Large intestine (tissue), 3 donors: ENCODE measurements around the gene IFT172. TPM values are rescaled to one million over a fixed set of nuclear protein-coding genes. Genes with fewer than 3 reads are reported as not detected.

Source experiments
- DNase-seq, 2 donors: peaks; one replicate each; pipeline versions ENCODE4 v3.0.0 to v3.0.0-alpha.2; 2013
- H3K27ac ChIP-seq: one replicate; pipeline ENCODE4 v1.5.1; 2013; ENCODE audit warnings: low read length
- H3K27me3 ChIP-seq: 2 replicates; pipeline ENCODE4 v1.6.1; 2013; ENCODE audit warnings: low read length; ENCODE audit not compliant: control insufficient read depth, insufficient read depth
- H3K36me3 ChIP-seq: 2 replicates; pipeline ENCODE4 v1.6.1; 2013; ENCODE audit warnings: low read length; ENCODE audit not compliant: control insufficient read depth, insufficient read depth
- H3K4me1 ChIP-seq: one replicate; pipeline ENCODE4 v1.6.1; 2013; ENCODE audit warnings: low read length; ENCODE audit not compliant: control insufficient read depth, insufficient read depth
- H3K4me3 ChIP-seq: one replicate; pipeline ENCODE4 v1.5.1; 2013; ENCODE audit warnings: low read length
- H3K9me3 ChIP-seq: one replicate; pipeline ENCODE4 v1.6.1; 2013; ENCODE audit warnings: mild to moderate bottlenecking, low read depth, low read length, moderate library complexity; ENCODE audit not compliant: control insufficient read depth
- WGBS: methylation state at CpG from one replicate; pipeline ENCODE4 v1.1.5; 2013; ENCODE audit warnings: low lambda C conversion rate; ENCODE audit not compliant: insufficient coverage; 5-methylcytosine and 5-hydroxymethylcytosine counted together
- polyA plus RNA-seq: library from polyadenylated mRNA; unstranded; fragments of 120-200 nt; gene quantifications from one replicate; pipeline ENCODE4 v1.2.1, GENCODE V29; 2013

Gene IFT172
- polyA plus RNA-seq, 1 donor = 30.7 TPM

- Histone ChIP-seq H3K27ac (peak overlapping the region; percentile 55), H3K4me3 (peak overlapping the region; percentile 79), H3K9me3 (no peaks in the 10 kb centered on the region), H3K36me3 (no peaks in the 10 kb centered on the region), H3K27me3 (no peaks in the 10 kb centered on the region), H3K4me1 (peaks cover 6% of the 10 kb centered on the region)
- DNase-seq = no peak
- WGBS = 0% methylated on average over 1 of the region's 33 CpGs
Observed at GRCh38 chr2:27408601-27409320, 80.8 kb downstream of the IFT172 start.

- Histone ChIP-seq H3K27ac (no peak overlapping the region), H3K27me3 (no peaks in the 10 kb centered on the region), H3K4me1 (peaks cover 6% of the 10 kb centered on the region), H3K4me3 (peak overlapping the region; percentile 79), H3K9me3 (no peaks in the 10 kb centered on the region), H3K36me3 (no peaks in the 10 kb centered on the region)
- peak in 1 of 2 donors; percentile 39 for DNase-seq
- 0% methylated on average over 4 of the region's 16 CpGs for WGBS
Observed at GRCh38 chr2:27407798-27408491, 81.6 kb downstream of the IFT172 start.

- H3K4me3 ChIP-seq = no peak overlapping the region
- no peaks in the 10 kb centered on the region for H3K9me3 ChIP-seq
- H3K27ac ChIP-seq = no peak overlapping the region
- DNase-seq = no peak
- no peaks in the 10 kb centered on the region for H3K4me1 ChIP-seq
- WGBS = no CpG with 5 or more reads among the region's 2 CpGs
- no peaks in the 10 kb centered on the region for H3K36me3 ChIP-seq
- H3K27me3 ChIP-seq = no peaks in the 10 kb centered on the region
Observed at GRCh38 chr2:27400348-27401135, 89.0 kb downstream of the IFT172 start.

GRCh38 chr2:27398962-27399361 lies 90.6 kb downstream of the IFT172 start:
- no peaks in the 10 kb centered on the region for H3K9me3 ChIP-seq
- no peak for DNase-seq
- no peak overlapping the region for H3K27ac ChIP-seq
- H3K36me3 ChIP-seq = no peaks in the 10 kb centered on the region
- no peaks in the 10 kb centered on the region for H3K4me1 ChIP-seq
- H3K4me3 ChIP-seq = no peak overlapping the region
- 100% methylated on average over 1 of the region's 5 CpGs for WGBS
- H3K27me3 ChIP-seq = no peaks in the 10 kb centered on the region

Other genes with a start within 250 kb of the IFT172 start
- 0.57 TPM for gene SLC30A3, start 226.7 kb downstream of the IFT172 start, polyA plus RNA-seq
- gene DNAJC5G, start 214.3 kb downstream of the IFT172 start, polyA plus RNA-seq = 0.19 TPM
- gene TRIM54, start 207.3 kb downstream of the IFT172 start, polyA plus RNA-seq = 0.60 TPM
- gene UCN, start 181.3 kb downstream of the IFT172 start, polyA plus RNA-seq = 3.4 TPM
- 99.6 TPM for gene MPV17, start 166.6 kb downstream of the IFT172 start, polyA plus RNA-seq
- 51.9 TPM for gene GTF3C2, start 133.0 kb downstream of the IFT172 start, polyA plus RNA-seq
- gene EIF2B4, start 119.4 kb downstream of the IFT172 start, polyA plus RNA-seq = 39.7 TPM
- 68.0 TPM for gene SNX17, start 119.1 kb downstream of the IFT172 start, polyA plus RNA-seq
- gene ZNF513, start 109.0 kb downstream of the IFT172 start, polyA plus RNA-seq = 23.1 TPM
- 66.4 TPM for gene PPM1G, start 80.2 kb downstream of the IFT172 start, polyA plus RNA-seq
- 89.0 TPM for gene NRBP1, start 61.1 kb downstream of the IFT172 start, polyA plus RNA-seq
- 55.5 TPM for gene KRTCAP3, start 47.4 kb downstream of the IFT172 start, polyA plus RNA-seq
- gene FNDC4, start 5.5 kb upstream of the IFT172 start, polyA plus RNA-seq = 4.2 TPM
- gene GCKR, start 7.1 kb upstream of the IFT172 start, polyA plus RNA-seq = 2.9 TPM
- 36.7 TPM for gene ZNF512, start 93.3 kb upstream of the IFT172 start, polyA plus RNA-seq
- gene CCDC121, start 139.3 kb upstream of the IFT172 start, polyA plus RNA-seq = 5.4 TPM
- 41.5 TPM for gene GPN1, start 139.3 kb upstream of the IFT172 start, polyA plus RNA-seq
- gene SUPT7L, start 173.9 kb upstream of the IFT172 start, polyA plus RNA-seq = 49.6 TPM
- gene SLC4A1AP, start 174.1 kb upstream of the IFT172 start, polyA plus RNA-seq = 23.5 TPM